ENCODE results near the gene CAPN2.

Gene CAPN2

DNA sequence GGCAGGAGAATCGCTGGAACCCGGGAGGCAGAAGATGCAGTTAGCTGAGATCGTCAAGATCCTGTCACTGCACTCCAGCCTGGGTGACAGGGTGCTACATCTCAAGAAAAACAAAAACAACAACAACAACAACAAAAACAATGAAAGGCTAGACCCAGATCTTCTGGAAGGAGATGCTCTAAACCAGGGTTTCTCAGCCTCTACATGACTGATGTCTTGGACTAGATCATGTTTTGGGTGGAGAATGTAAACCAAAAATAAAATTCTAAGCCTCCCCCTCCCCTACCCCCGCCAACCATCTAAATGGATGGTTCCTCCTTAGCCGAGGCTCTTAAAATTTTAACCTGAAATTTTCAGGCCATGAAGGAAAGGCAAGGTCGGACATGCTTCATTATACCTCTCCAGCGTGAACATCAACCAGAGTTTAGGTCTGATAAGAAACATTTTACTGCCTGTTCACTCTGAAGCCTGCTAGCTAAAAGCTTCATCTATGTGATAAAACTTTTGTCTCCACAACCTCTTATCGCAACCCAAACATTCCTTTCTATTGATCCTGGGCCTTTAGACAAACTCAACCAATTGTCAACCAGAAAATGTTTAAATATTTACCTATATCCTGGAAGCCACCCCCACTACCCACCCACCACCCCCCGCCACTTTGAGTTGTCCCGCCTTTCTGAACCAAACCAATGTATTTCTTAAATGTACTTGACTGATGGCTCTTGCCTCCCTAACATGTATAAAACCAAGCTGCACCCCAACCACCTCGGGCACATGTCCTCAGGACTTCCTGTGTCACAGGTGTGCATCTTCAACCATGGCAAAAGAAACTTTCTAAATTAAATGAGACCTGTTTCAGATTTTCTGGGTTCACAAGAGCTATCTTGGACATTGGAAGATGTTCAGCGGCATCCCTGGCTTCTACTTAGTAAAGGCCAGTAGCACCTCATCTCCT, 1.9 kb upstream of the CAPN2 start (continued):
- no peak for TF ChIP-seq ZBTB11 (tag by site-specific recombination; conservative IDR thresholded peaks at IDR 0.05; ENCODE audit: low read depth)
- TF ChIP-seq KLF16 (tag by site-specific recombination; IDR thresholded peaks at IDR 0.05), result no peak
- peak; percentile 96 for TF ChIP-seq TCF7L2 (IDR thresholded peaks at IDR 0.05; ENCODE audit: borderline replicate concordance, low read depth, low read length)
- TF ChIP-seq ZNF132 (tag by site-specific recombination; IDR thresholded peaks at IDR 0.05; ENCODE audit: borderline replicate concordance), result no peak
- peak; percentile 95 for TF ChIP-seq PRDM10 (tag by site-specific recombination; IDR thresholded peaks at IDR 0.05)
- TF ChIP-seq EGR2 (tag by site-specific recombination; IDR thresholded peaks at IDR 0.05; ENCODE audit: low read depth), result peak; percentile 22; the same call in 1 of the 2 replicates
- TF ChIP-seq ZBTB17 (tag by site-specific recombination; IDR thresholded peaks at IDR 0.05), result 0 out of 2 replicates have a peak, but pooled peaks have one; percentile 20
- TF ChIP-seq, protein P1, sequence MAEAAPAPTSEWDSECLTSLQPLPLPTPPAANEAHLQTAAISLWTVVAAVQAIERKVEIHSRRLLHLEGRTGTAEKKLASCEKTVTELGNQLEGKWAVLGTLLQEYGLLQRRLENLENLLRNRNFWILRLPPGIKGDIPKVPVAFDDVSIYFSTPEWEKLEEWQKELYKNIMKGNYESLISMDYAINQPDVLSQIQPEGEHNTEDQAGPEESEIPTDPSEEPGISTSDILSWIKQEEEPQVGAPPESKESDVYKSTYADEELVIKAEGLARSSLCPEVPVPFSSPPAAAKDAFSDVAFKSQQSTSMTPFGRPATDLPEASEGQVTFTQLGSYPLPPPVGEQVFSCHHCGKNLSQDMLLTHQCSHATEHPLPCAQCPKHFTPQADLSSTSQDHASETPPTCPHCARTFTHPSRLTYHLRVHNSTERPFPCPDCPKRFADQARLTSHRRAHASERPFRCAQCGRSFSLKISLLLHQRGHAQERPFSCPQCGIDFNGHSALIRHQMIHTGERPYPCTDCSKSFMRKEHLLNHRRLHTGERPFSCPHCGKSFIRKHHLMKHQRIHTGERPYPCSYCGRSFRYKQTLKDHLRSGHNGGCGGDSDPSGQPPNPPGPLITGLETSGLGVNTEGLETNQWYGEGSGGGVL (tag by site-specific recombination; IDR thresholded peaks at IDR 0.05), result no peak
- no peak for TF ChIP-seq GLIS1 (tag by site-specific recombination; IDR thresholded peaks at IDR 0.05)
- no peak for TF ChIP-seq ZNF423 (tag by site-specific recombination; IDR thresholded peaks at IDR 0.05)
- TF ChIP-seq REPIN1 (tag by site-specific recombination; IDR thresholded peaks at IDR 0.05; ENCODE audit: low read depth), result no peak
- TF ChIP-seq, protein P2, sequence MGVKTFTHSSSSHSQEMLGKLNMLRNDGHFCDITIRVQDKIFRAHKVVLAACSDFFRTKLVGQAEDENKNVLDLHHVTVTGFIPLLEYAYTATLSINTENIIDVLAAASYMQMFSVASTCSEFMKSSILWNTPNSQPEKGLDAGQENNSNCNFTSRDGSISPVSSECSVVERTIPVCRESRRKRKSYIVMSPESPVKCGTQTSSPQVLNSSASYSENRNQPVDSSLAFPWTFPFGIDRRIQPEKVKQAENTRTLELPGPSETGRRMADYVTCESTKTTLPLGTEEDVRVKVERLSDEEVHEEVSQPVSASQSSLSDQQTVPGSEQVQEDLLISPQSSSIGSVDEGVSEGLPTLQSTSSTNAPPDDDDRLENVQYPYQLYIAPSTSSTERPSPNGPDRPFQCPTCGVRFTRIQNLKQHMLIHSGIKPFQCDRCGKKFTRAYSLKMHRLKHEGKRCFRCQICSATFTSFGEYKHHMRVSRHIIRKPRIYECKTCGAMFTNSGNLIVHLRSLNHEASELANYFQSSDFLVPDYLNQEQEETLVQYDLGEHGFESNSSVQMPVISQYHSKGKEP (tag by site-specific recombination; IDR thresholded peaks at IDR 0.05), result no peak
- no peak for TF ChIP-seq ZNF37A (tag by site-specific recombination; IDR thresholded peaks at IDR 0.05)
- no peak for TF ChIP-seq ZNF404 (tag by site-specific recombination; IDR thresholded peaks at IDR 0.05)
- no peak for TF ChIP-seq REST (tag by site-specific recombination; IDR thresholded peaks at IDR 0.05)
- peak; percentile 4; the same call in 1 of the 2 replicates for TF ChIP-seq ZNF624 (tag by site-specific recombination; IDR thresholded peaks at IDR 0.05)
- 0 out of 2 replicates have a peak, but pooled peaks have one; percentile 35 for TF ChIP-seq SP3 (tag by site-specific recombination; IDR thresholded peaks at IDR 0.05)
- TF ChIP-seq ZNF280D (tag by site-specific recombination; IDR thresholded peaks at IDR 0.05), result no peak

Measured in HEK293 (cell line).